ACHN (cell line): Measurements from ENCODE around the gene USHBP1.
"Not testable (repeated sequence)": the region's sequence is repeated elsewhere in the genome, so short reads cannot be mapped to it uniquely, and the experiment has no call there.

Experiments used
- DNase-seq: peaks from one replicate; pipeline ENCODE4 v3.0.0-alpha.2; 2015
- in situ Hi-C: cut with HindIII; loops from 2 replicates; pipeline ENCODE4 v1.10.0; 2017; ENCODE audit warnings: low sequenced_read_pairs, low pct_ligation_motif_present, low pct_unique_long_range_greater_than_20kb

Gene USHBP1

DNA sequence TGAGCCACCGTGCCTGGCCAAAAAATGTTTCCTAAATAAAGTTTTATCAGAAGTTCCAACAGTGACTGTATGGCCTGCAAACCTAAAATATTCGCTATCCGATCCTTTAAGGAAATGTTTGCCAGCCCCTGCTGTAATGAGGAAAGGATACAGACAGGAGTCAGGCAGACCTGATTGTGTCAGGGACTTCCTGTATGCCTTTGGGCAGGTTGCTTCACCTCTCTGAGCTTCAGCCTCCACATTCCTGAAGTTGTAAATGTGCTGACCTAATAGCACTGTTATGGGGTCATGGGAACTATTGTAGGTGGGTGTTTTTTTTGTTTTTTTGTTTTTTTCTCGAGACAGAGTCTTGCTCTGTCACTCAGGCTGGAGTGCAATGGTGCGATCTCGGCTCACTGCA lies 32.4 kb upstream of the USHBP1 start:
- in situ Hi-C loops, result no loop called here
- no peak for DNase-seq

DNA sequence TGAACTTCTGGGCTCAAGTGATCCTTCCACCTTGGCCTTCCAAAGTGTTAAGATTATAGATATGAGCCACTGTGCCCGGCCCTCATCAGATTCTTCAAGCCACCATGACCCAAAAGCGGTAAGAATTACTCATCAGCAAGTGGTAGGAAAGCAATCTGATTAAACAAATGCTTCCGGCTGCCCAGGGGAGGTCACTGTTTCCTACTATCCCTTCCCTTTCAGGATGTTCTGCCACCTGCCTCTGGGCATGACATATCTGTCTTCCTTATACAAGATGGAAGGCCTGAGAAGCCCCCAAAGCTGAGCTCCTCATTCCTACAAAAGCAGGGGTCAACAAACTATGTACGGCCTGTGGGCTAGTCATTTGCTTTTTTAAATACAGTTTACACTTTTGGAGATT lies 31.7 kb upstream of the USHBP1 start:
- in situ Hi-C loops, result no loop called here
- DNase-seq, result peak; percentile 24

DNA sequence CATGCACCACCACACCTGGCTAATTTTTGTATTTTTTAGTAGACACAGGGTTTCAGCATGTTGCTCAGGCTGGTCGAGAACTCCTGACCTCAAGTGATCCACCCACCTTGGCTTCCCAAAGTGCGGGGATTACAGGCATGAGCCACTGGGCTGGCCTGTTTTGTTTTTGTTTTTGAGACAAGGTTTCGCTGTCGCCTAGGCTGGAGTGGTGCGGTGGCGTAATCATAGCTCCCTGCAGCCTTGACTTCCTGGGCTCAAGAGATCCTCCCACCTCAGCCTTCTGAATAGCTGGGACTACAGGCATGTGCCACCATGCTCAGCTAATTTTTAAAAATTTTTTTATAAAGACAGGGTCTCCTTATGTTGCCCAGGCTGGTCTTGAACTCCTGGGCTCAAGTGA lies 31.0 kb upstream of the USHBP1 start:
- not testable (repeated sequence) for DNase-seq

DNA sequence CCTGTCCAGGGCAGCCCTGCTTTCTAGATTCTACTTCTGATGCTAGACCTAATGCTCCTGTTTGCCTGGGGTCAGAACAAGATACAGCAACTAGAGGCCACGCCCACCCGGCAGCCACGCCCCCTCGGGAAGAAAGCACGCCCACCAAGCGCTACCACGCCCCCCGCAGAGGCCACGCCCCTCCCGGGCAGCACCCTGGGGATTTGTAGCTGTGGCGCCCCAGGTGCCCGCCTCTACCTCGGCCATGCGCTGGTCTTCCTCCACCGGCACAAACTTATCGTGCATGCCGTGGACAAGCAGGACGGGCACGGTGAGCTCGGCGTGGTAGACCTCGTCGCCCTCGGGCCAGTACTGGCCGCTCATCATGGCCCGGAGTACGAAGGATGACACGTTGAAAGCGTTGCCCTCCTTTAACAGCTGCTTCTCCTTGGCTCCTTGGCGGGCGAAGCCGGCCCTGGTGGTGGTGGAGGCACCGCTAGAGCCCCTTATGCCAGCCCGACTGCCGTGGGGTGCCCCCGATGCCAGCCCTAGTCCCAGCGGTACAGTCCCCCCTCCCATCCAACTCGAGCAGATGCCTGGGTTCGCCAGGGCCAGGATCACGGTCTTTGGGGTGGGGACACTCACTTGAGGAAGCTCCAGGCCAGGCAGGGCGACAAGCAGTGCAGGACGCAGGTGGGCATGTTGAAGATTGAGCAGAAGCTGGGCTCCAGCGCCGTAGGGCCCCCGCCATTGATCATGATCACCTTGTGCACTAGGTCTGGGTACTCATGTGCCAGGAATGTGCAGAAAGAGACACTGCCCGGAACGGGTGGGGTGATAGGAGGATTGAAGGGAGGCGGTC lies 29.7 kb upstream of the USHBP1 start:
- in situ Hi-C loops, result no loop called here
- DNase-seq, result no peak

More for the DNA sequence above, 31.0 kb upstream of the USHBP1 start:
- in situ Hi-C loops, result not testable (repeated sequence)

DNA sequence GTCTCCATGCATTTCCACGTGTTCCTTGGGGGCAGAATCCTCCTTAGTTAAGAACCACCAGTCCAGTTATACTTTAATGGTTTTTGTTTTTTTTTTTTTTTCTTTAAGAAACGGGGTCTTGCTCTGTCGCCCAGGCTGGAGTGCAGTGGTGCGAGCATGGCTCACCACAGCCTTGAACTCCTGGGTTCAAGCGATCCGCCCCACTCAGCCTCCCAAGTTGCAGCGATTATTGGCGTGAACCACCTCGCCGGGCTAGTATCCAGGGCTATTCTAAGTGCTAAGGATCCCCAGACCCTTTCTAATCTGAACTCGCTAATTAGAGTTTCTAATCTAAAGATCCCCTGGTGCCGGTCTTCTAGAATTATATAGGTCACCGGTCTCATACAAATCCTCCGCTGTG lies 29.1 kb upstream of the USHBP1 start:
- DNase-seq, result no peak
- in situ Hi-C loops, result no loop called here

DNA sequence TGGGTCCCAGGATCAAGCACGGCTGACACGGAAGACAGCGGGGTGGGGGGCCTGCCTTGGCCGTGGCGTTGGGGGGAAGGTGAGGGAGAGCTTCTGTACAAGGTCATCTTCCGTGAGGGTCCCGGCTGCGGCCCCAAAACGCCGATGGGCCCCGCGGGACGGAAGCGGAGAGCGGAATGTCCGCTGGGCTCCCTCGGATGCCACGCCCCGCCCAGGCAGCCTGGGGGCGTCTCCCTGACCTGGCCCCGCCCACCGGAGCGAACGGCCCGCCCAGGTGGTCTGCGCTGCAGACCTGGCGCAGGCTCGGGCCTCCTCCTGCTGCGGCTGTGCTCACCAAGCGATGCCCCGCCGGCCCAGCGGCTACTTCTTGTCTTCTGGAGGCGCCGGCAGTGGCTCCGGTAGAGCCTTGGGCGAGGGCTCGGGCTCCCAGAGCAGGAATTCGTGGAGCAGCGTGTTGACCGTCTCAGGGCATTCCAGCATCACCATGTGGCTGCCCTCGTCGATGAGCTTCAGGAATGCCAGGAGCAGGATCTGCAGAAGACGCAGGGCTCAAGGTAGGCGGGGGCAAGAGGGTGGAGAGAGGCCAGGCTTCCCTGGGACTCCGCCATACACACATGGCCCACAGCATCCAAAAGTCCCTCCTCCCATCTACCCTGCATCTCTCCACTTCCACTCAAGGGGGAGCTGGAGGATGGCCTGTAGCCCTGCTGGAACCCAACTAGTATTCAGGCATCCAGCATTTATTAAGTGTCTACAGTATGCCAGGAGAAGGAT lies 27.9 kb upstream of the USHBP1 start:
- DNase-seq, result peak; percentile 85
- in situ Hi-C loops, result no loop called here

DNA sequence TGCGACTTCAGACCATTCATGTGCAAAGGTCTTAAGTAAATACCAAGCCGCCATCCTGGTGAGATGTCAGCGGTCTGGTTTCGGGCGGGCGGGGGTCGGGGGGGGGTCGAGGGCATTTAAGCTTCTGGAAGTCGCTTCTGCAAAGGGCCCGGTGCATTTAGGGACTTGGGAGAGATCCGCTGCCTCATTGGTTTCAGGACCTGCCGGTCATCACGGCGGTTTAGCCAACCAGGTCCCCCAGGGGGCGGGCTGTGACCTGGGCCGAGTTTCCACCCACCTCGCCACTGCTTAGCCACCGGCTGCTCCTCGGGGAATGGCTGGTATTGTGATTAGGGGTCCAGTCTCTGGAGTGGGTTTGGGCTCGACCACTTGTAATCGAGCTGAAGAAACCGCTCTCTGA lies 24.9 kb upstream of the USHBP1 start:
- in situ Hi-C loops, result no loop called here
- no peak for DNase-seq

DNA sequence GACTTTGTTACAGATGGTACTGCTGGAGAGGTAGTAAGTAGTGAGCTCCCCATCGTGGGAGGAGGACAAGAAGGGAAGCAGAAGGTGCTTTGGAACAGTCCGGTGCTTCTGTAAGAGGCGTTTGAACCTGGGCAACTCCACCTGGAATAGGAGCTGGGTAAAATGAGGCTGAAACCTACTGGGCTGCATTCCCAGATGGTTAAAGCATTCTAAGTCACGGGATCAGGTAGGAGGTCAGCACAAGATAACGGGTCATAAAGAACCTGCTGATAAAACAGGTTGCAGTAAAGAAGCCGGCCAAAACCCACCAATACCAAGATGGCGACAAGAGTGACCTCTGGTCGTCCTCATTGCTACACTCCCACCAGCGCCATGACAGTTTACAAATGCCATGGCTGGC lies 22.2 kb upstream of the USHBP1 start:
- in situ Hi-C loops, result no loop called here
- no peak for DNase-seq

DNA sequence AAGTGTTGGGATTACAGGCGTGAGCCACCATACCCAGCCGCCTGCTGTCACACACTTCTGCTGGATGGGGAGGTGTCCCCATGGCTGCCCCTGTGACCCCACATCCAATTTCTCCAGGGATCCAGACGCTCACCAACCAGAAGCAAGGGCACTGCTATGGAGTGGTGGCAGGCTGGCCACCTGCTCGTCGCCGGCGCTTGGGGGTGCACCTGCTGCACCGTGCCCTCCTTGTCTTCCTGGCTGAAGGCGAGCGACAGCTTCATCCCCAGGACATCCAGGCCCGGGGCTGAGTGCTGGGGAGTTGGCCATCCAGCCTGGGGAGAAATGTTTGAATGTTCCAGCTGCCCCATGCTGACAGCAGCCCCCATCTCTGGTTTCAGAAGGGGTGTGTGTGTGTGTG lies 21.7 kb upstream of the USHBP1 start:
- no peak for DNase-seq
- in situ Hi-C loops, result no loop called here

DNA sequence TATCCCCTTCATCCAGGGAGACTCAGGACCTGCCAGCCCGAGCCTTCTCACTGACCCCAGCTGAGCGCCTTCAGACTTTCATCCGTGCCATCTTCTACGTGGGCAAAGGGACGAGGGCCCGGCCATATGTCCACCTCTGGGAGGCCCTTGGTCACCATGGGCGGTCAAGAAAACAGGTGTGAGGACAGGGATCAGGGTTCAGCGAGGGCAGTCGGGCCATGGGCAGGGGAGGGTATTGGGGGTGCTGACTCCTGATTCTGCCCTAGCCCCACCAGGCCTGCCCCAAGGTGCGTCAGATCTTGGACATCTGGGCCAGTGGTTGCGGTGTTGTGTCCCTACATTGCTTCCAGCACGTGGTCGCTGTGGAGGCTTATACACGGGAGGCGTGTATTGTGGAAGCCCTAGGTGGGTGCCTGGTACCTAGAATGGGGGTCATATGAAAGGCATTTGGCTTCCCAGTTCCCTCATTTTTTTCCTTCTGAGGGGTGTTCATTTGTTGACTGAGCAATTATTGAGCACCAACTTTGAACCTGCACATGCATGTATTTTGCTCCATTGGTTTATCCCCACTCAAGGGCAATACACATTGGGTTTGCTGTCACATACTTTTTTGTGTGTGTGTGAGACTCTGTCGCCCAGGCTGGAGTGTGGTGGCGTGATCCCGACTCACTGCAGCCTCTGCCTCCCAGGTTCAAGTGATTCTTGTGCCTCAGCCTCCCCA lies 21.0 kb upstream of the USHBP1 start:
- no peak for DNase-seq
- in situ Hi-C loops, result no loop called here

DNA sequence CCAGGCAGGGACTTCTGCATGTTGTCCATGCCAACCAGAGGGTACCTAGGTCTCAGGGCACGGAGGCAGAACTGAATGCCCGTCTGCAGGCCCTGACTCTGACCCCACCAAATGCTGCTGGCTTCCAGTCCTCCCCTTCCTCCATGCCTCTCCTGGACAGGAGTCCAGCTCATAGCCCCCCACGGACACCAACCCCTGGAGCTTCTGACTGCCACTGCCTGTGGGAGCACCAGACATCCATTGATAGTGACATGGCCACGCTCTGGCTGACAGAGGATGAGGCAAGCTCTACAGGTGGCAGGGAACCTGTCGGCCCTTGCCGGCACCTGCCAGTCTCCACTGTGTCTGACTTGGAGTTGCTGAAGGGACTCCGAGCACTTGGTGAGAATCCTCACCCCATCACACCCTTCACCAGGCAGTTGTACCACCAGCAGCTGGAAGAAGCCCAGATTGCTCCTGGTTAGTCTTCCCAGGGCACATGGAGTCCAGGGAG lies 19.0 kb upstream of the USHBP1 start:
- in situ Hi-C loops, result no loop called here
- DNase-seq, result no peak

DNA sequence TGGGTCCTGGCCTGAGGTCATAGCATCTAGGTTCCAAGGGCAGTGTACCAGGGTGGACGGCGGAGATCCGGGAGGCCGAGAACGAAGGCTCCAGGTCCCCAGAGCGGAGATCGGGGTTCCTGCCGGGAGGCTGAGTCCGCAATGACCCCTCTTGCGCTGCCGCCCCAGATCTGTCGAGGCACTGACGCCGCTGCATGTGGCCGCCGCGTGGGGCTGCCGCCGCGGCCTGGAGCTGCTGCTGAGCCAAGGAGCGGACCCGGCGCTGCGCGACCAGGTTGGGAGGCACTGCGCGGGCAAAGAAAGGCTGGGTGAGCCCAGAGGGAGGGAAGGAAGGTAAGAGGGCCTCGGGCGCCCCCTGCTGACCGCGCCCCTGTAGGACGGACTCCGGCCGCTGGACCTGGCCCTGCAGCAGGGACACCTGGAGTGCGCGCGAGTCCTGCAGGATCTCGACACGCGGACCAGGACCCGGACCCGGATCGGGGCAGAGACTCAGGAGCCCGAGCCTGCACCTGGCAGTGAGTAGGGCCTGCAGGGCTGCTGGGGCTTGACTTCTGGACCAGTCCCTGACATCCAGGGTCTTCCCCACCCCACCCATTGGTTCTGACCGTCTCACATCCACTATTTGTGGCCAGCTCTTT lies 18.1 kb upstream of the USHBP1 start:
- DNase-seq, result peak; percentile 81
- in situ Hi-C loops, result no loop called here

DNA sequence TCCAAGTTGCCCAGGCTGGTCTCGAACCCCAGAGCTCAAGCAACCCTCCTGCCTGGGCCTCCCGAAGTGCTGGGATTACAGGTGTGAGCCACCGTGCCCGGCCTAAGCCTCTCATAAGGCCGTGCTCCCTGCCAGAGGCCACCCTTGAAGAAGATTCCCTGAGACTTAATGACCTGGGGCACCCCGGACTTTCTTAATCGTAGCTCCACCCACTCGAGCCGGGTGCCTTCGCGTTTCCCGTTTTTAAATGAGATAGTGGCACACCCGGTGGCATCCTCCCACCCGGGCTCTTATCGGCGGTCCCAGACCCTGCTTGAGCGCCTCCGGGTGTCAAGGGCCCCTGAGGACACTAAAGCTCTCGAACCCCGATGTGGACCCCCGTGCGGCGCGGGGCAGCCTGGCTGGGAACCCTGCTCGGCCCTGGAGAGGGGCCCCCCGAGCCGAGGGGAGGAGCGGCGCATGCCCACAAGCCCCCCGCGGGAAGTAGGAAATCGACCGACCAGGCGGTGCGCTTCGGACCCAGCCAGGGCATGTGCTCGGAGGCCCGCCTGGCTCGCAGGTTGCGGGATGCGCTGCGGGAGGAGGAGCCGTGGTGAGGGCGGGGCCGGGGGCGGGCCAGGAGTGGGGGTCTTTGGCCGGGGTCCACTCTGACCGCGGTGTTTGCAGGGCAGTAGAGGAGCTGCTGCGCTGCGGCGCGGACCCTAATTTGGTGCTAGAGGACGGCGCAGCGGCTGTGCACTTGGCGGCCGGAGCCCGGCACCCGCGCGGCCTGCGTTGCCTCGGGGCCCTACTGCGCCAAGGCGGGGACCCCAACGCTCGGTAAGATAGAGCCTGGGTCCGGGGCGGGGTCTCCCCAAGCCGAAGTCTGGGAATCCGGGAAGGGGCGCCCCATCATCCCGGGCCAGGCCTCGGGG lies 17.1 kb upstream of the USHBP1 start, which contains the start of gene ANKLE1:
Gene ANKLE1 (plus strand): TSS at position 511 of the 914 bp plus-strand sequence. CDS start 20 bp downstream, at position 531.
- peak; percentile 57 for DNase-seq
- in situ Hi-C loops, result no loop called here

DNA sequence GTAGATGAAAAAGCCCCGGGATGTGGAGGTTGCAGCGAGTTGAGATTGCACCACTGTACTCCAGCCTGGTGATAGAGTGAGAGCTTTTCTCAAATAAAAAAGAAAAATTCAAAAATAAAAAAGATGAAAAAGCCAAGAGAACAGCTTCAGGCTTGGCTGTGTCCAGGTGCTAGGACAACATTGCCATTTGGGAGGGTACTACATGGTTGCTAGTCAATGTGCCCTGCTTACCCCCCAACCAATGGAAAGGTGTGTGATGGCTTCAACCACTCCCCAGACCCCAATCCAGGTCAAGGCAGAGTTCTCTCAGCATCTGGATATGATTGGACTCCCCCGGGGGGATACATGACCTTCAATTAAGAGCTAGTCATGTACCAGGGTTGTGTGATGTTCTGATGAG lies 14.9 kb upstream of the USHBP1 start:
- DNase-seq, result no peak
- in situ Hi-C loops, result no loop called here

DNA sequence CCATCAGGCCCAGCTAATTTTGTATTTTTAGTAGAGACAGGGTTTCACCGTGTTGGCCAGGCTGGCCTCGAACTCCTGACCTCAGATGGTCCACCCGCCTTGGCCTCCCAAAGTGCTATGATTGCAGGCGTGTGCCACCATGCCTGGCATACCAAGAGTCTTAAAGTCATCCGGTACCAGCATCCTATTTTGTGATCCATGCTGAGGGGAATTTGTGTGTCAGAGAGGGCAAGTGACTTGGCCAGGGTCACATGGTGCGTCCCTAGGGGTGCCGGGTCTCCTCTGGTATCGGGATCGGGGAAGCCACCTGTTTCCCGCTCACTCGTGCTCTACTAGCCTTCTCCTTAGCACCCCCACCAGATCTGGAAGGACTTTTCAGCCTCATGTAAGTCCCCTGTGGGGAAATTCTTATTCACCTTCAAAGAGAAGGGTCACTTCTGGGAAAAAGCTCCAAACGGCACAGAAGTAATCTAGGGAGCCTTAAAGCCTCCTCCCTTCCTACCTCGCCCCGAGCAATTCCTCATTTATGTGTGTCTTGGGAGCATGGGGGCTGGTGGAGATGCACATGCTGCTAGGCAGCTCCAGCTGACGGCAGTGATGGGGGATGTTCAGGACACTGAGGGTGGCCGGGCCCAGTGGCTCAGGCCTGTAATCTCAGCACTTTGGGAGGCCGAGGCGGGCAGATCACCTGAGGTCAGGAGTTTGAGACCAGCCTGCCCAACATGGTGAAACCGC lies 11.1 kb upstream of the USHBP1 start:
- no peak for DNase-seq
- in situ Hi-C loops, result no loop called here

DNA sequence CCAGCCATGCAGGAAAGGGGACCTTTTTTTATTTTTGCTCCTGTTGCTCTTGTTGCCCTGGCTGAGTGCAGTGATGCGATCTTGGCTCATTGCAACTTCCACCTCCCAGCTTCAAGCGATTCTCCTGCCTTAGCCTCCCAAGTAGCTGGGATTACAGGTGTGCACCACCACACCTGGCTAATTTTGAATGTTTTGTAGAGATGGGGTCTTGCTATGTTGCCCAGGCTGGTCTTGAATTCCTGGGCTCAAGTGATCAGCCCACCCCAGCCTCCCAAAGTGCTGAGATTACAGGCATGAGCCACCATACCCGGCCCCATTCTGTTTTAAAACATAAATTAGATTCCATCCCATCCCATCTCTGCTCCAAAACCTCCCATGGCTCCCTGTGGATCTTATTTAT lies 10.3 kb upstream of the USHBP1 start:
- DNase-seq, in situ Hi-C loops: not testable (repeated sequence)

DNA sequence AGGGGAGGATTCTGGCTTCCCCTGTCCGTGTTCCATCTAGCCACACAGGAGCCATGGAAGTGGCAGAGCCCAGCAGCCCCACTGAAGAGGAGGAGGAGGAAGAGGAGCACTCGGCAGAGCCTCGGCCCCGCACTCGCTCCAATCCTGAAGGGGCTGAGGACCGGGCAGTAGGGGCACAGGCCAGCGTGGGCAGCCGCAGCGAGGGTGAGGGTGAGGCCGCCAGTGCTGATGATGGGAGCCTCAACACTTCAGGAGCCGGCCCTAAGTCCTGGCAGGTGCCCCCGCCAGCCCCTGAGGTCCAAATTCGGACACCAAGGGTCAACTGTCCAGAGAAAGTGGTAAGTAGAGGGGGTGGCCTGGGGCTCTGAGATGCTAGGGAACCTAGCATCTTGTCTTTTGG lies 4.2 kb upstream of the USHBP1 start:
- no peak for DNase-seq
- in situ Hi-C loops, result no loop called here
